ENCODE results near the gene HERC4.

HERC4 gene

DNA sequence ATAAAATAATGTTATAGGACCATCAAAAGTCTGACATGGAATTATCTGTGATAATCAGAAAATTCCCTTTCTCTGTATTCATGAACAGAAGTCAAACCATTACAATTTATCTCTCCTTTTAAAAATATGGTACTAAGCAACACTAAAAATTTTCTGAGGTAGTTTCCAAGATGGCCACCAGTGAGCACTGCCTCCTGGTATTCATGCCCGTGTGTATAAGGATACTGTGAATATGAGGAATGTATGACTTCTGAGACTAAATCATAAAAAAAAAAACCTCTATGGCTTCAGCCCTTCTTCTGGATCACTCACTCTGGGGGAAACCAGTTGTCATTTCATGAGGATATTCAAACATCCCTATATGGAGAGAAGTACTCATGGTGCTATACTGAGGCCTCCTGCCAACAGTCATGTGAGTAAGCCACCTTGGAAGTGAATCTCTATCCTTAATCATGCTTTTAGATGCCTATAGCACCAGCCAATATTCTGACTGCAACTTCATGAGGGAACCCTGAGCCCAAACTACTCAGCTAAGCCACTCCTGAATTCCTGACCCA lies 149.6 kb downstream of the HERC4 start:
- Histone ChIP-seq H3K27me3 (ENCODE audit: insufficient read depth, low read depth) (no peaks in the 10 kb centered on the region), H4K20me1 (ENCODE audit: insufficient read depth) (no peaks in the 10 kb centered on the region), H3K4me3 (IDR thresholded peaks at IDR 0.05; ENCODE audit: insufficient read depth, low read depth, low read length) (no peak overlapping the region), H3K79me2 (ENCODE audit: insufficient read depth, low read depth) (no peaks in the 10 kb centered on the region), H3K36me3 (ENCODE audit: insufficient read depth) (no peaks in the 10 kb centered on the region), H3K9ac (no peak overlapping the region), H3K4me1 (ENCODE audit: low read depth, poor library complexity, severe bottlenecking) (no peaks in the 10 kb centered on the region), H2AFZ (ENCODE audit: low read depth) (no peak overlapping the region), H3K27ac (no peak overlapping the region), H3K4me2 (no peak overlapping the region)
- TF ChIP-seq, protein P1, sequence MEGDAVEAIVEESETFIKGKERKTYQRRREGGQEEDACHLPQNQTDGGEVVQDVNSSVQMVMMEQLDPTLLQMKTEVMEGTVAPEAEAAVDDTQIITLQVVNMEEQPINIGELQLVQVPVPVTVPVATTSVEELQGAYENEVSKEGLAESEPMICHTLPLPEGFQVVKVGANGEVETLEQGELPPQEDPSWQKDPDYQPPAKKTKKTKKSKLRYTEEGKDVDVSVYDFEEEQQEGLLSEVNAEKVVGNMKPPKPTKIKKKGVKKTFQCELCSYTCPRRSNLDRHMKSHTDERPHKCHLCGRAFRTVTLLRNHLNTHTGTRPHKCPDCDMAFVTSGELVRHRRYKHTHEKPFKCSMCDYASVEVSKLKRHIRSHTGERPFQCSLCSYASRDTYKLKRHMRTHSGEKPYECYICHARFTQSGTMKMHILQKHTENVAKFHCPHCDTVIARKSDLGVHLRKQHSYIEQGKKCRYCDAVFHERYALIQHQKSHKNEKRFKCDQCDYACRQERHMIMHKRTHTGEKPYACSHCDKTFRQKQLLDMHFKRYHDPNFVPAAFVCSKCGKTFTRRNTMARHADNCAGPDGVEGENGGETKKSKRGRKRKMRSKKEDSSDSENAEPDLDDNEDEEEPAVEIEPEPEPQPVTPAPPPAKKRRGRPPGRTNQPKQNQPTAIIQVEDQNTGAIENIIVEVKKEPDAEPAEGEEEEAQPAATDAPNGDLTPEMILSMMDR (conservative IDR thresholded peaks at IDR 0.05; ENCODE audit: low read depth, low read length), result no peak

DNA sequence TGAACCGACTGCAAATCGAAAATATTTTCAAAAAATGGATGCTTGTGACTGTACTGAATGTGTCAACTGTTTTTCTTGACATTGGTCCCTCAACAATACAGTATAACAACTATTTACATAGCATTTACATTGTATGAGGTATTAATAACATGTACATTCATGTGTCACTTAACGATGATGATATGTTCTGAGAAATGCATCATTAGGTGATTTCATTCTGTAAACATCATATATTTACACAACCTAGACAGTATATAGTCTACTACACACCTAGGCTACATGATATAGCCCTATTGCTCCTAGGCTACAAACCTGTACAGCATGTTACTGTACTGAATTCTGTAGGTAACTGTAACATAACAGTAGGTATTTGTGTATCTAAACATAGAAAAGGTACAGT lies 150.9 kb downstream of the HERC4 start:
- no peaks in the 10 kb centered on the region for H3K4me1 ChIP-seq (ENCODE audit: low read depth, poor library complexity, severe bottlenecking)
- H3K4me2 ChIP-seq, result no peak overlapping the region
- no peak overlapping the region for H3K9ac ChIP-seq
- no peaks in the 10 kb centered on the region for H4K20me1 ChIP-seq (ENCODE audit: insufficient read depth)
- H3K27ac ChIP-seq, result no peak overlapping the region
- H3K4me3 ChIP-seq (IDR thresholded peaks at IDR 0.05; ENCODE audit: insufficient read depth, low read depth, low read length), result no peak overlapping the region
- H2AFZ ChIP-seq (ENCODE audit: low read depth), result no peak overlapping the region
- TF ChIP-seq, protein P1 (conservative IDR thresholded peaks at IDR 0.05; ENCODE audit: low read depth, low read length), result no peak
- no peaks in the 10 kb centered on the region for H3K36me3 ChIP-seq (ENCODE audit: insufficient read depth)
- H3K27me3 ChIP-seq (ENCODE audit: insufficient read depth, low read depth), result no peaks in the 10 kb centered on the region
- H3K79me2 ChIP-seq (ENCODE audit: insufficient read depth, low read depth), result no peaks in the 10 kb centered on the region

DNA sequence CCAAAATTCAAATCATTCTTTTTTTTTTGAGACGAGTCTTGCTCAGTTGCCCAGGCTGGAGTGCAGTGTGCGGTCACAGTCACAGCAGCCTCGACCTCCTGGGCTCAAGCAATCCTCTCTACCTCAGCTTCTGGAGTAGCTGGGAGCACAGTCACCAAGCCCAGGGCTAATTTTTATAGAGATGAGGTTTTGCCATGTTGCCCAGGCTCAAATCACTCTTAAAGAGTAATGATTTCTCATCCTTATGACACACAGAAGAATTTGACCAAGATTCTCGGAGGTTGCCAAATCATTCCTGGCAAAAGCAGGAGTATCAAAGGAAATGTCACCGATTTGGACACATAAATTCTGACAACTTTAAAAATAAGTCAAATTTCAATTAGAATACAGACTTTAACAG lies 151.5 kb downstream of the HERC4 start:
- no peaks in the 10 kb centered on the region for H3K36me3 ChIP-seq (ENCODE audit: insufficient read depth)
- no peaks in the 10 kb centered on the region for H3K27me3 ChIP-seq (ENCODE audit: insufficient read depth, low read depth)
- H3K4me2 ChIP-seq, result no peak overlapping the region
- H3K79me2 ChIP-seq (ENCODE audit: insufficient read depth, low read depth), result no peaks in the 10 kb centered on the region
- no peak overlapping the region for H2AFZ ChIP-seq (ENCODE audit: low read depth)
- no peak overlapping the region for H3K9ac ChIP-seq
- H4K20me1 ChIP-seq (ENCODE audit: insufficient read depth), result no peaks in the 10 kb centered on the region
- no peak overlapping the region for H3K27ac ChIP-seq
- TF ChIP-seq, protein P1 (conservative IDR thresholded peaks at IDR 0.05; ENCODE audit: low read depth, low read length), result no peak
- H3K4me3 ChIP-seq (IDR thresholded peaks at IDR 0.05; ENCODE audit: insufficient read depth, low read depth, low read length), result no peak overlapping the region
- H3K4me1 ChIP-seq (ENCODE audit: low read depth, poor library complexity, severe bottlenecking), result no peaks in the 10 kb centered on the region

DNA sequence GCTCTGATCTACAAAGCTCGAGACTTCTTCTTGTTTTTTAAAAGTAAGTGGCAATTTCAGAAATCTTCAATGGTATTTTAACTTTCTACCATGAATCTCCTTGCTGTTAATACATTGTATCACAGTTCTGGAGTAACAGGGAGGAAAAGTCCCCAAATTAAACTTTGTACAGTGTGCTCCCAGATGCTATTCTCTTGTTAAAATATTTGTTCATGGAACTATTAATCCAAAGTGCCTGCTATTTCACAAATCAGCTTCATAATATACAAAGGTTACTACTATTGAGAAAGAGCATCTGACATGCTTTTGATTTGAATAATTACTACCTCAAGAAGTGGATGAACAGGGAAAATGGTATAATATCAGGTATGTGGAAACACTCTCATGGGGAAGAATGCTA lies 154.0 kb downstream of the HERC4 start:
- H3K4me3 ChIP-seq (IDR thresholded peaks at IDR 0.05; ENCODE audit: insufficient read depth, low read depth, low read length), result no peak overlapping the region
- H3K36me3 ChIP-seq (ENCODE audit: insufficient read depth), result no peaks in the 10 kb centered on the region
- no peaks in the 10 kb centered on the region for H3K79me2 ChIP-seq (ENCODE audit: insufficient read depth, low read depth)
- H3K4me2 ChIP-seq, result no peak overlapping the region
- H3K4me1 ChIP-seq (ENCODE audit: low read depth, poor library complexity, severe bottlenecking), result peaks cover 5% of the 10 kb centered on the region
- H3K27me3 ChIP-seq (ENCODE audit: insufficient read depth, low read depth), result no peaks in the 10 kb centered on the region
- no peak overlapping the region for H3K27ac ChIP-seq
- TF ChIP-seq, protein P1 (conservative IDR thresholded peaks at IDR 0.05; ENCODE audit: low read depth, low read length), result no peak
- no peak overlapping the region for H2AFZ ChIP-seq (ENCODE audit: low read depth)
- no peaks in the 10 kb centered on the region for H4K20me1 ChIP-seq (ENCODE audit: insufficient read depth)
- no peak overlapping the region for H3K9ac ChIP-seq

All from KMS-11 (cell line).